ENCODE results near the gene FOXB1.

Gene FOXB1

GRCh38 chr15:60017538-60018520 is 13.7 kb downstream of the FOXB1 start:
- DNase-seq (ENCODE audit: extremely low read depth, insufficient read length): no peak
- Histone ChIP-seq H3K36me3 (ENCODE audit: control insufficient read depth, insufficient read depth, low read length) (no peaks in the 10 kb centered on the region), H3K4me3 (replicated peaks; ENCODE audit: low read depth, low read length) (no peak overlapping the region), H3K27me3 (replicated peaks; ENCODE audit: control insufficient read depth, insufficient read depth, low read length) (no peaks in the 10 kb centered on the region; the same call in 1 of the 2 replicates)
- no peak for TF ChIP-seq CTCF (IDR thresholded peaks at IDR 0.05; ENCODE audit: insufficient read depth, low read length, poor library complexity, severe bottlenecking)

GRCh38 chr15:60020736-60021135 is 16.6 kb downstream of the FOXB1 start:
- H3K27me3 ChIP-seq (replicated peaks; ENCODE audit: control insufficient read depth, insufficient read depth, low read length): no peaks in the 10 kb centered on the region; the same call in 1 of the 2 replicates
- H3K4me3 ChIP-seq (replicated peaks; ENCODE audit: low read depth, low read length): no peak overlapping the region
- no peak for DNase-seq (ENCODE audit: extremely low read depth, insufficient read length)
- TF ChIP-seq CTCF (IDR thresholded peaks at IDR 0.05; ENCODE audit: insufficient read depth, low read length, poor library complexity, severe bottlenecking): no peak
- no peaks in the 10 kb centered on the region for H3K36me3 ChIP-seq (ENCODE audit: control insufficient read depth, insufficient read depth, low read length)

GRCh38 chr15:60021589-60022378 is 17.7 kb downstream of the FOXB1 start:
- no peak for DNase-seq (ENCODE audit: extremely low read depth, insufficient read length)
- Histone ChIP-seq H3K4me3 (replicated peaks; ENCODE audit: low read depth, low read length) (no peak overlapping the region), H3K36me3 (ENCODE audit: control insufficient read depth, insufficient read depth, low read length) (no peaks in the 10 kb centered on the region), H3K27me3 (replicated peaks; ENCODE audit: control insufficient read depth, insufficient read depth, low read length) (no peaks in the 10 kb centered on the region; the same call in 1 of the 2 replicates)
- TF ChIP-seq CTCF (IDR thresholded peaks at IDR 0.05; ENCODE audit: insufficient read depth, low read length, poor library complexity, severe bottlenecking): no peak

- DNase-seq (ENCODE audit: extremely low read depth, insufficient read length): no peak
- Histone ChIP-seq H3K4me3 (replicated peaks; ENCODE audit: low read depth, low read length) (no peak overlapping the region), H3K27me3 (replicated peaks; ENCODE audit: control insufficient read depth, insufficient read depth, low read length) (no peaks in the 10 kb centered on the region; the same call in 1 of the 2 replicates), H3K36me3 (ENCODE audit: control insufficient read depth, insufficient read depth, low read length) (no peaks in the 10 kb centered on the region)
- no peak for TF ChIP-seq CTCF (IDR thresholded peaks at IDR 0.05; ENCODE audit: insufficient read depth, low read length, poor library complexity, severe bottlenecking)
These were observed 18.2 kb downstream of the FOXB1 start for GRCh38 chr15:60022379-60022741.

- no peak for DNase-seq (ENCODE audit: extremely low read depth, insufficient read length)
- no peaks in the 10 kb centered on the region for H3K36me3 ChIP-seq (ENCODE audit: control insufficient read depth, insufficient read depth, low read length)
- TF ChIP-seq CTCF (IDR thresholded peaks at IDR 0.05; ENCODE audit: insufficient read depth, low read length, poor library complexity, severe bottlenecking): no peak
- no peak overlapping the region for H3K4me3 ChIP-seq (replicated peaks; ENCODE audit: low read depth, low read length)
- H3K27me3 ChIP-seq (replicated peaks; ENCODE audit: control insufficient read depth, insufficient read depth, low read length): peaks cover 1% of the 10 kb centered on the region; the same call in 1 of the 2 replicates
These were observed 22.4 kb downstream of the FOXB1 start for GRCh38 chr15:60026555-60026954.

Data from GM06990 (cell line).